Keratinocyte (primary cell): ENCODE data around the gene NOL9. TPM values are rescaled to one million over a fixed set of nuclear protein-coding genes. Genes with fewer than 3 reads are reported as not detected.

Source experiments
- DNase-seq: peaks from one replicate; pipeline ENCODE4 v3.0.0-alpha.2; 2011; ENCODE audit warnings: low read depth, missing footprints, low spot score
- FAIRE-seq: peaks from 2 replicates; lab custom pipeline; 2011; peaks lifted over from hg19 to GRCh38; lab: Jason Lieb, UNC
- H2AFZ ChIP-seq: 2 replicates; pipeline ENCODE4 v1.6.0; 2012; ENCODE audit warnings: low read length, control low read depth, inconsistent platforms; ENCODE audit not compliant: control insufficient read depth
- H3K27ac ChIP-seq: 2 replicates; pipeline ENCODE4 v1.5.1; 2011; ENCODE audit warnings: low read length; ENCODE audit not compliant: control insufficient read depth, insufficient read depth
- H3K27me3 ChIP-seq: 3 replicates; pipeline ENCODE4 v1.6.0; 2011; ENCODE audit warnings: low read length; ENCODE audit not compliant: control insufficient read depth, insufficient read depth; ENCODE audit errors: extremely low read depth
- H3K36me3 ChIP-seq, 2 experiments: 2 replicates in 1 of 2; 3 replicates in 1 of 2; pipeline ENCODE4 v1.5.1; 2011; ENCODE audit warnings: low read length in 2 of 2, mild to moderate bottlenecking in 1 of 2; ENCODE audit not compliant: control insufficient read depth in 2 of 2, insufficient read depth in 2 of 2; ENCODE audit errors: extremely low read depth in 1 of 2
- H3K4me1 ChIP-seq: 3 replicates; pipeline ENCODE4 v1.5.1; 2011; ENCODE audit warnings: low read length; ENCODE audit not compliant: control insufficient read depth, insufficient read depth; ENCODE audit errors: extremely low read depth
- H3K4me2 ChIP-seq: 3 replicates; pipeline ENCODE4 v1.6.0; 2011; ENCODE audit warnings: low read depth, low read length; ENCODE audit not compliant: control insufficient read depth, insufficient read depth; ENCODE audit errors: extremely low read depth
- H3K4me3 ChIP-seq, 3 experiments: fragments of 200-600 bp in 1 of 3; sonication (generic) in 1 of 3; 2 replicates in 2 of 3; 3 replicates in 1 of 3; pipeline ENCODE4 v1.5.1; 2011 to 2016; ENCODE audit warnings: low read length in 3 of 3, mild to moderate bottlenecking in 3 of 3, control low read depth in 2 of 3, inconsistent platforms in 1 of 3, low read depth in 1 of 3, mixed read lengths in 1 of 3, mixed run types in 1 of 3, moderate library complexity in 1 of 3; ENCODE audit not compliant: control insufficient read depth in 2 of 3, insufficient read depth in 2 of 3; ENCODE audit errors: extremely low read depth in 1 of 3
- H3K79me2 ChIP-seq: 2 replicates; pipeline ENCODE4 v1.6.0; 2012; ENCODE audit warnings: low read length; ENCODE audit not compliant: control insufficient read depth, insufficient read depth
- H3K9ac ChIP-seq: 3 replicates; pipeline ENCODE4 v1.6.0; 2011; ENCODE audit warnings: low read length; ENCODE audit not compliant: control insufficient read depth, insufficient read depth; ENCODE audit errors: extremely low read depth
- H3K9me1 ChIP-seq: 3 replicates; pipeline ENCODE4 v1.6.0; 2011; ENCODE audit warnings: low read length; ENCODE audit not compliant: control insufficient read depth, insufficient read depth; ENCODE audit errors: extremely low read depth
- H3K9me3 ChIP-seq: 2 replicates; pipeline ENCODE4 v1.5.1; 2012; ENCODE audit warnings: low read depth, low read length; ENCODE audit not compliant: control insufficient read depth
- H4K20me1 ChIP-seq: 3 replicates; pipeline ENCODE4 v1.6.0; 2011; ENCODE audit warnings: low read length; ENCODE audit not compliant: control insufficient read depth, insufficient read depth; ENCODE audit errors: extremely low read depth
- EZH2 ChIP-seq: IDR thresholded peaks from one replicate; pipeline ENCODE4 v1.6.1; 2012; ENCODE audit warnings: inconsistent platforms, mild to moderate bottlenecking, low read length, moderate library complexity
- dilution Hi-C: fragments of 300-500 bp; cut with MboI; formaldehyde crosslinking; loops from one replicate; pipeline ENCODE4 v1.7.0; 2020; ENCODE audit warnings: low sequenced_read_pairs; ENCODE audit not compliant: extremely low pct_ligation_motif_present
- polyA plus RNA-seq, 5 experiments: library from polyadenylated mRNA; depleted of rRNA in 3 of 5; stranded (reverse) in 3 of 5; stranded (forward) in 1 of 5; unstranded in 1 of 5; fragments of >200 nt; gene quantifications; 1 replicate in 1 of 5; 2 replicates in 3 of 5; 3 replicates in 1 of 5; pipeline versions ENCODE4 v1.2.1 to v1.2.3, GENCODE V29; 2011 to 2012; ENCODE audit warnings: missing spikeins in 2 of 5, low read depth in 1 of 5, low replicate concordance in 1 of 5
- TF ChIP-seq, protein P1 (sequence below), 3 experiments: IDR thresholded peaks in 1 of 3; conservative IDR thresholded peaks in 1 of 3; optimal IDR thresholded peaks in 1 of 3; 2 replicates in 2 of 3; 3 replicates in 1 of 3; pipeline versions ENCODE3 to v1.5.1; 2011; ENCODE audit warnings: low read length in 3 of 3, mild to moderate bottlenecking in 3 of 3, moderate library complexity in 2 of 3, control low read depth in 1 of 3, inconsistent platforms in 1 of 3; ENCODE audit not compliant: insufficient read depth in 2 of 3; ENCODE audit errors: extremely low read depth in 1 of 3

The NOL9 gene
- polyA plus RNA-seq, 1 donor (not counting 4 experiments of a cell fraction or from before 2014, with no cell fraction given): 24.6 TPM

DNA sequence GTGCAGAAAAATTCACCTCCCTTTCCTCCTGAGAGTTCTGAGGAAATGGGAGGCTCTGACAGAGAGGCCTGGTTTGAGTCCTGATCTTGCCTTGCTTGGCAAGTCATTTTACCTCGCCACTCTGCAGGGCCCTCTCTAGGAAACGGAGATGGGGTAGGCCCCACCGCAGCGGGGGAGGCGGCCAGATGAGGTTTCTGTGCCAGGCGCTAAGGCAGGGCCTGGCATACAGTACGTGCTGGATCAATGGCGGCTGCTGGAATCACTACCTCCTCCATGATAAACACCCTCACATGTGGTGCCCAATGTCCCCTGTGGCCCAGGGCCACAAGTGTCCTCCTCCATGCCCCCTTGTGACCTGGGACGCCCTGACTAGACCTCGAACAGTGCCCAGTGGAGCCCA, 62.3 kb downstream of the NOL9 start:
- FAIRE-seq (peak; percentile 9), DNase-seq (no peak)
- peak overlapping the region; percentile 41 for H2AFZ ChIP-seq
- H4K20me1 ChIP-seq: no peaks in the 10 kb centered on the region
- no peak for TF ChIP-seq EZH2
- TF ChIP-seq, protein P1, sequence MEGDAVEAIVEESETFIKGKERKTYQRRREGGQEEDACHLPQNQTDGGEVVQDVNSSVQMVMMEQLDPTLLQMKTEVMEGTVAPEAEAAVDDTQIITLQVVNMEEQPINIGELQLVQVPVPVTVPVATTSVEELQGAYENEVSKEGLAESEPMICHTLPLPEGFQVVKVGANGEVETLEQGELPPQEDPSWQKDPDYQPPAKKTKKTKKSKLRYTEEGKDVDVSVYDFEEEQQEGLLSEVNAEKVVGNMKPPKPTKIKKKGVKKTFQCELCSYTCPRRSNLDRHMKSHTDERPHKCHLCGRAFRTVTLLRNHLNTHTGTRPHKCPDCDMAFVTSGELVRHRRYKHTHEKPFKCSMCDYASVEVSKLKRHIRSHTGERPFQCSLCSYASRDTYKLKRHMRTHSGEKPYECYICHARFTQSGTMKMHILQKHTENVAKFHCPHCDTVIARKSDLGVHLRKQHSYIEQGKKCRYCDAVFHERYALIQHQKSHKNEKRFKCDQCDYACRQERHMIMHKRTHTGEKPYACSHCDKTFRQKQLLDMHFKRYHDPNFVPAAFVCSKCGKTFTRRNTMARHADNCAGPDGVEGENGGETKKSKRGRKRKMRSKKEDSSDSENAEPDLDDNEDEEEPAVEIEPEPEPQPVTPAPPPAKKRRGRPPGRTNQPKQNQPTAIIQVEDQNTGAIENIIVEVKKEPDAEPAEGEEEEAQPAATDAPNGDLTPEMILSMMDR (optimal IDR thresholded peaks at IDR 0.05 in 1 of 3, IDR thresholded peaks at IDR 0.05 in 1 of 3, conservative IDR thresholded peaks at IDR 0.05 in 1 of 3; ENCODE audit: extremely low read depth in 1 of 3, insufficient read depth in 2 of 3, low read length in 3 of 3): no peak
- no peaks in the 10 kb centered on the region for H3K27me3 ChIP-seq
- no peaks in the 10 kb centered on the region for H3K9me3 ChIP-seq
- H3K4me1 ChIP-seq: peaks cover 60% of the 10 kb centered on the region
- H3K36me3 ChIP-seq: peaks cover 4 to 10% of the 10 kb centered on the region in 2 experiments
- no peaks in the 10 kb centered on the region for H3K9me1 ChIP-seq
- peaks cover 9% of the 10 kb centered on the region for H3K79me2 ChIP-seq
- peak overlapping the region; percentile 100 for H3K9ac ChIP-seq
- H3K4me2 ChIP-seq: peak overlapping the region; percentile 99
- peak overlapping the region in 2 of 3 experiments; percentile 87 to 94 for H3K4me3 ChIP-seq
- peak overlapping the region; percentile 100 for H3K27ac ChIP-seq
- dilution Hi-C loops: no loop called here

DNA sequence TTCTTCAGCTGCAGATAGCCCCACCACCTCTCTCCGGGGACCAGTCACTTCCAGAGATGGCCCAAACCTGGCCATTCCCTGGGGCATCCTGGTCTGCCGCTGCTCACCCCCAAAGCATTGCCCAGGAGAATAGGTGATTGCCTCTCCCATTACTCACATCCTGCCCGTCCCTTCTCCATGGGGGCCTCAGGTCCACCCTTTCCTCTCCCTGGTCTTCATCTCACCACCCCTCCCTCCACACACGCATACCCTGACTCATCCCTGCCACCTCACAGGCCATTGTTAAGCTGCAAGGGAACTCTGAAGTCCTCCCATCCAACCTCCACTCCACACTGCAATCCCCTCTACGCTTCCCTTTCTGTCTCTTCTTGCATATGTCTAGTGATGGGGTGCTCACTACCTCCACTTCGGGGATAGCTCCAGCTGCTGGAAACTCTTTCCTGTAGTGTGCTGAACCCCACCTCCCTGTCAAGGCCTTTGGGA, 62.8 kb downstream of the NOL9 start, which contains the start of gene PLEKHG5:
Gene PLEKHG5 (minus strand): TSS at position 188 of the 483 bp plus-strand sequence. CDS start 14,096 bp downstream, outside the sequence.
- peak; percentile 95 for DNase-seq
- H3K79me2 ChIP-seq: peaks cover 13% of the 10 kb centered on the region
- H3K4me3 ChIP-seq: peak within 1 kb of the TSS; percentile 54 to 94 (median 87)
- no peaks in the 10 kb centered on the region for H3K27me3 ChIP-seq
- TF ChIP-seq, protein P1 (optimal IDR thresholded peaks at IDR 0.05 in 1 of 3, IDR thresholded peaks at IDR 0.05 in 1 of 3, conservative IDR thresholded peaks at IDR 0.05 in 1 of 3; ENCODE audit: extremely low read depth in 1 of 3, insufficient read depth in 2 of 3, low read length in 3 of 3): no peak
- TF ChIP-seq EZH2: no peak
- peak within 1 kb of the TSS; percentile 41 for H2AFZ ChIP-seq
- H3K4me2 ChIP-seq: peak within 1 kb of the TSS; percentile 99
- peaks cover 64% of the 10 kb centered on the region for H3K4me1 ChIP-seq
- no peaks in the 10 kb centered on the region for H4K20me1 ChIP-seq
- peak within 1 kb of the TSS; percentile 100 for H3K27ac ChIP-seq
- FAIRE-seq: peak; percentile 96
- peak within 1 kb of the TSS; percentile 100 for H3K9ac ChIP-seq
- dilution Hi-C loops: no loop called here
- H3K9me1 ChIP-seq: no peaks in the 10 kb centered on the region
- H3K9me3 ChIP-seq: no peaks in the 10 kb centered on the region
- H3K36me3 ChIP-seq: peaks cover 4 to 10% of the 10 kb centered on the region in 2 experiments
